ENCODE data around the gene MIPOL1. TPM values are rescaled to one million over a fixed set of nuclear protein-coding genes. Genes with fewer than 3 reads are reported as not detected.
A peak's percentile ranks its signal among the peaks of the same experiment; 100 is the strongest.

MIPOL1 gene
- total and polyA plus RNA-seq, 2 of the 13 experiments (the other 11 are each of a cell fraction or from before 2014, with no cell fraction given) = 8.6 to 34.2 TPM

DNA sequence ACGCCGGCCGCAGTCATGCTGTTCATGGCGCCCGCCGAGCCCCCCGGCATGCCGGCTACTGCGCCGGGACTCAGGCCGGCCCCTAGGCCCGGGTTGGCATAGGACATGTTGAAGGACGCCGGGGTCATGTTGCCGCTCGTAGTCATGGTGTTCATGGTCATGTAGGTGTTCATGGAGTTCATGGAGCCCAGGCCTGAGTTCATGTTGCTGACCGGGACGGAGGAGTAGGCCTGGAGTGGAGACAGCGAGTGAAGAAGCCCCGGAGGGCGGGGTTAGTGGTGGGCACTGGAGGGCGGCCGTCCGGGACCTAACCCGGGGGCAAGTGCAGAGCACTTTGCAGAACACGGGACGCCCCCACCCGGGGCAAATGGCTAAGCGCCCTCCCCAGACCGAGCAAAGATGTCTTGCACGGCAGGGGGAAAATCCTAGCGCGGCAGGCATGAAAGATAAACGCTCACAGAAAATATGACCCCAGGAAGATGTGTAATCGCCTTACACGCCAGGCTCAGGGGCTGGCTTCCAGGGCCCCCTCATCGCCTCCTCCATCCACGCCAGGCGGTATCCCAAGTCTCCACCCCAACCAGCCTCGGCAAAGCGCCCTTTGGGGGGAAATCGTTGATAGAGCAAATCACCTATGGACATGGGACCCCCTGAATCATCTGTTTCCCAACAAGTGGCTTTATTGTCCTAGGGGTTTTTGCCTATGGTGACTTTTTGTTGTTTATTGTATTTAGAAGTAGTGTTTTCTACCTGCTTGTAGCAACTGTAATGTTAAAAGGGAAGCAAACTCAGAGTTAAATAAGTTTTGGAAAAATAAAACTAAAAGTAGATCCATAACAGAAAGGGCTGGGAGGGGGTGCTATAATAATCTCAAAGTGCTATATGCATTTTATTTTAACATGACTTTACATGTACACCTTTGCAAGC lies 395.0 kb downstream of the MIPOL1 start (continued):
- TF ChIP-seq, protein P1, sequence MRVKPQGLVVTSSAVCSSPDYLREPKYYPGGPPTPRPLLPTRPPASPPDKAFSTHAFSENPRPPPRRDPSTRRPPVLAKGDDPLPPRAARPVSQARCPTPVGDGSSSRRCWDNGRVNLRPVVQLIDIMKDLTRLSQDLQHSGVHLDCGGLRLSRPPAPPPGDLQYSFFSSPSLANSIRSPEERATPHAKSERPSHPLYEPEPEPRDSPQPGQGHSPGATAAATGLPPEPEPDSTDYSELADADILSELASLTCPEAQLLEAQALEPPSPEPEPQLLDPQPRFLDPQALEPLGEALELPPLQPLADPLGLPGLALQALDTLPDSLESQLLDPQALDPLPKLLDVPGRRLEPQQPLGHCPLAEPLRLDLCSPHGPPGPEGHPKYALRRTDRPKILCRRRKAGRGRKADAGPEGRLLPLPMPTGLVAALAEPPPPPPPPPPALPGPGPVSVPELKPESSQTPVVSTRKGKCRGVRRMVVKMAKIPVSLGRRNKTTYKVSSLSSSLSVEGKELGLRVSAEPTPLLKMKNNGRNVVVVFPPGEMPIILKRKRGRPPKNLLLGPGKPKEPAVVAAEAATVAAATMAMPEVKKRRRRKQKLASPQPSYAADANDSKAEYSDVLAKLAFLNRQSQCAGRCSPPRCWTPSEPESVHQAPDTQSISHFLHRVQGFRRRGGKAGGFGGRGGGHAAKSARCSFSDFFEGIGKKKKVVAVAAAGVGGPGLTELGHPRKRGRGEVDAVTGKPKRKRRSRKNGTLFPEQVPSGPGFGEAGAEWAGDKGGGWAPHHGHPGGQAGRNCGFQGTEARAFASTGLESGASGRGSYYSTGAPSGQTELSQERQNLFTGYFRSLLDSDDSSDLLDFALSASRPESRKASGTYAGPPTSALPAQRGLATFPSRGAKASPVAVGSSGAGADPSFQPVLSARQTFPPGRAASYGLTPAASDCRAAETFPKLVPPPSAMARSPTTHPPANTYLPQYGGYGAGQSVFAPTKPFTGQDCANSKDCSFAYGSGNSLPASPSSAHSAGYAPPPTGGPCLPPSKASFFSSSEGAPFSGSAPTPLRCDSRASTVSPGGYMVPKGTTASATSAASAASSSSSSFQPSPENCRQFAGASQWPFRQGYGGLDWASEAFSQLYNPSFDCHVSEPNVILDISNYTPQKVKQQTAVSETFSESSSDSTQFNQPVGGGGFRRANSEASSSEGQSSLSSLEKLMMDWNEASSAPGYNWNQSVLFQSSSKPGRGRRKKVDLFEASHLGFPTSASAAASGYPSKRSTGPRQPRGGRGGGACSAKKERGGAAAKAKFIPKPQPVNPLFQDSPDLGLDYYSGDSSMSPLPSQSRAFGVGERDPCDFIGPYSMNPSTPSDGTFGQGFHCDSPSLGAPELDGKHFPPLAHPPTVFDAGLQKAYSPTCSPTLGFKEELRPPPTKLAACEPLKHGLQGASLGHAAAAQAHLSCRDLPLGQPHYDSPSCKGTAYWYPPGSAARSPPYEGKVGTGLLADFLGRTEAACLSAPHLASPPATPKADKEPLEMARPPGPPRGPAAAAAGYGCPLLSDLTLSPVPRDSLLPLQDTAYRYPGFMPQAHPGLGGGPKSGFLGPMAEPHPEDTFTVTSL (CRISPR knock-in tag; IDR thresholded peaks at IDR 0.05; ENCODE audit: borderline replicate concordance) = no peak
- TF ChIP-seq ZNF878 (CRISPR knock-in tag; IDR thresholded peaks at IDR 0.05) = no peak
- TF ChIP-seq, protein P2, sequence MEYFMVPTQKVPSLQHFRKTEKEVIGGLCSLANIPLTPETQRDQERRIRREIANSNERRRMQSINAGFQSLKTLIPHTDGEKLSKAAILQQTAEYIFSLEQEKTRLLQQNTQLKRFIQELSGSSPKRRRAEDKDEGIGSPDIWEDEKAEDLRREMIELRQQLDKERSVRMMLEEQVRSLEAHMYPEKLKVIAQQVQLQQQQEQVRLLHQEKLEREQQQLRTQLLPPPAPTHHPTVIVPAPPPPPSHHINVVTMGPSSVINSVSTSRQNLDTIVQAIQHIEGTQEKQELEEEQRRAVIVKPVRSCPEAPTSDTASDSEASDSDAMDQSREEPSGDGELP (IDR thresholded peaks at IDR 0.05; ENCODE audit: borderline replicate concordance, low read depth) = no peak
- 0 out of 2 replicates have a peak, but pooled peaks have one; percentile 51 for TF ChIP-seq ZNF205 (CRISPR knock-in tag; IDR thresholded peaks at IDR 0.05)
- peak; percentile 26; the same call in 1 of the 2 replicates for TF ChIP-seq SALL1 (CRISPR knock-in tag; IDR thresholded peaks at IDR 0.05)
